GM21360 (cell line): ENCODE measurements around the gene RAB11FIP2.
"Not testable (repeated sequence)": the region's sequence is repeated elsewhere in the genome, so short reads cannot be mapped to it uniquely, and the experiment has no call there.

Source experiments
- ATAC-seq: cut with Tn5 transposase; IDR thresholded peaks from one replicate; pipeline ENCODE4 v1.9.1; 2021; ENCODE audit warnings: mild to moderate bottlenecking, moderate library complexity; ENCODE audit not compliant: unreplicated experiment

RAB11FIP2 gene, protein sequence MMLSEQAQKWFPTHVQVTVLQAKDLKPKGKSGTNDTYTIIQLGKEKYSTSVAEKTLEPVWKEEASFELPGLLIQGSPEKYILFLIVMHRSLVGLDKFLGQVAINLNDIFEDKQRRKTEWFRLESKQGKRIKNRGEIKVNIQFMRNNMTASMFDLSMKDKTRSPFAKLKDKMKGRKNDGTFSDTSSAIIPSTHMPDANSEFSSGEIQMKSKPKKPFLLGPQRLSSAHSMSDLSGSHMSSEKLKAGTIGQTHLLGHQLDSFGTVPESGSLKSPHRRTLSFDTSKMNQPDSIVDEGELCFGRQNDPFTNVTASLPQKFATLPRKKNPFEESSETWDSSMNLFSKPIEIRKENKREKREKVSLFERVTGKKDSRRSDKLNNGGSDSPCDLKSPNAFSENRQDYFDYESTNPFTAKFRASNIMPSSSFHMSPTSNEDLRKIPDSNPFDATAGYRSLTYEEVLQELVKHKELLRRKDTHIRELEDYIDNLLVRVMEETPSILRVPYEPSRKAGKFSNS

DNA sequence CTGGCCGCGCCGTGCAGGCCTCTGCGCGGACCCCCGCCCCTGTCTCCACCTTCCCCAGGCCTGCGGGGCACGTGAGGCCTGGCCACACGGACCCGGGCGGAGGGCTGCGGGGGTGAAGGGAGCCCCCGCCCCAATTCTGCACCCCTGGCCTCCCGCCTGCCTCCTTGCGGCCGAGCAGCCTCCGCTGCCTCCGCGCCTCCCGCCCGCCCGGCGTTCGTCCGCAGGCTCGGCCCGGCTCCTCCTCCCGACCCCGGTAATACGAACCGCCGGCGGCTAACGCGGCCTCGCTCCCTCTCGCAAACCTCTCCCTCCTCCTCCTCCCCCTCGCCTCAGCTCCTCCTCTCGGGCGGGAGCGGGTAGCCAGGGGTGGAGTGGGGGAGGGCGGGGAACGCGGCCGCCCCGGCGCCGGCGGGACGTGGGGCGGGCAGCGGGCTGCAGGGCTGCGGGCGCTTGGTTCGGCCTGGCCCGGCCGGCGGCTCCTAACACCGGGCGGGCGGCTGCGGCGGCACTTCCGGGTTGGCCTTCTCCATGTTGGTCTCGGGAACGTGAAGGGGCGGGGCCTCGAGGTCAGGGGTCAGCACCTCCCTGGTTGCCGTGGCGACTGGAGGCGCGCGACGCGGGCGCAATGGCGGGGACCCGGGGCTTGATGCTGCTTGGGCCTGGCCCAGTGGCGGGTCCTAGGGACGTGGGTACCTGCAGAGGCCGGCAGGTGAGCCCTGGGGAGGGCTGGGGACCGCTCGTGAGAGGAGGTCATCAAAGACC is at the start of gene RAB11FIP2:
Gene RAB11FIP2, minus strand, starts transcription at position 547 of the 762 bp plus-strand sequence. CDS start 778 bp downstream, outside the sequence.
- ATAC-seq, result peak; percentile 94

DNA sequence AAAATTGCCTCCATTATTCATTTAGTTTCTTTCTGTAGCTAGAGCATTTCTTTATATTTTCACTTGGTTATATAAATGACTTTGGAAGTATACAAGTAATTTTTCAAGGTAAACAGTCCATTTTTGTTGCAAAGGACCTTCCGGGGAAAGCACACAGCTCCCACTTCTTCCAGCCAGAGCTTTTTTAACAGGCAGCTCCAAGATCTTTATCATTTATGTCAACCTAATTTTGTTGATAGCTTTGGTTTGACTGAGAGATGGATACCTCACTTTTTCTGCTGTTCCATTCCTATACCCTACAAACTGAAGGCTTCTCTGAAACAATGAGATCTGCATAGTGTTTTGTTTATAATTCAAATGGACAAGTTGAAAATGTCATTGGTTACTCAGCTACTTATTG is 49.3 kb upstream of the RAB11FIP2 start:
- ATAC-seq, result no peak

DNA sequence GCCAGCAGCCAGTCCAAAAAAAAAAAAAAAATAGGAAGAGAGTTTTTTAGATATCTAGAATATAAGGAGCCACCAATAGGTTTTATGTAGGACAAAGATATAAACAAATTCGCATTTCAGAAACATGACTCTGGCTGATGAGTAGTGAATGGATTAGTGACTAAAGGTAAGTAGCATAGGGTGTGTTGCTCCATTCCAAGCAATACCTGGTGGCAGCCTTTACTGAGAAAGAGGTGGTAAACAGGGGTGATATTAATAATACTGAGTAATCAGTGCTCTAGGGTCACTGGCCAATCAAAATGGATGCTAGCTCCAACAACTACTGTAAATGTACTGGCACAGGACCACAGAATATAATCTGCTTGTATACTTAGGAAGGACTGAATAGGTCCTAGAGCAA is 45.5 kb upstream of the RAB11FIP2 start:
- no peak for ATAC-seq

DNA sequence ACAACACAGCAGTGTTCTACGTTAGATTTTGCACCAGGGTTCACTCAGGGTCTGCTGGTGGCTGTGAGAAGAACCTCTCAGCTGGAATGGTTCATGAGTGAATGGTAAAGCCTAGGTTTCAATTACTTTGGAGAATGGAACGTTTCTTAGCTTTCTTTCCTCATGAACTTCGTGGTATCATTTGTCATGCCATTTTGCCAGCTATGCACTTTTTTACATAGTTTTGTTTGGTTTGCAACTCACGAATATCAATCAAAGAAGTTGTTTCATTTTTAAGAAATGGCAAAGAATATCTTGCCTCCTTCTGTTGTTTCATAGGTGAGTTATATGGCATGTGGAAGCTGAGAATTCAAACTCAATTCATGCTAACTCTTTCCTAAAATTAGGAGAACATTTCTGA is 34.1 kb upstream of the RAB11FIP2 start:
- ATAC-seq, result no peak

DNA sequence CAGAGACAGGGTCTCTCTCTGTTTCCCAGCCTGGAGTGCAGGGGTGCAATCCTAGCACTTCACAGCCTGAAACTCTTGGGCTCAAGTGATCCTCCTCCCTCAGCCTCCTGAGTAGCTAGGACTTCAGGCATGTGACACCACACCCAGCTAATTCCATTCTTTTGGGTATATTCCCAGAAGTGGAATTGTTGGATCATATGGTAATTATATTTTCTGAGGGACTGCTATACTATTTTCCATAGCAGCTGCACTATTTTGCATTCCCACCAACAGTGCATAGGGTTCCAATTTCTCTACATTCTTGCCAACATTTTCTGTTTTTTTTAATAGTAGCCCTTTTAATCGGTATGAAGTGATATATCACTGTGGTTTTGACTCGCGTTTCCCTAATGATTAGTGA is 30.0 kb upstream of the RAB11FIP2 start:
- ATAC-seq, result no peak

DNA sequence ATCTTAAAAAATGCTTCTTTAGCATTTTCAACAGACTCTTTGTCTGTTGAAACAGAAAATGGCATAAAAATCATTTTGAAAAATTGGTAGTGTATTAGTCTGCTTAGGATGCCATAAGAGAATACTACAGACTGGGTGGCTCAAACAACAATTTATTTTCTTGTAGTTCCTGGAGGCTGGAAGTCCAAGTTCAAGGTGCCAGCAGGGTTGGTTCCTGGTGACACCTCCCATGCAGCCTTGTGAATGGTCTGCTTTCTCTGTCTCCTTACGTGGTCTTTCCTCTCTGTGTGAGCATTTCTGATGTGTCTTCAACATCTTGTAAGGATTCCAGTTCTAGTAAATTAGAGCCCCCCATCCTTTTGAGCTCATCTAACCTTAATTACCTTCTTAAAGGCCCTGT is 26.1 kb upstream of the RAB11FIP2 start:
- no peak for ATAC-seq

DNA sequence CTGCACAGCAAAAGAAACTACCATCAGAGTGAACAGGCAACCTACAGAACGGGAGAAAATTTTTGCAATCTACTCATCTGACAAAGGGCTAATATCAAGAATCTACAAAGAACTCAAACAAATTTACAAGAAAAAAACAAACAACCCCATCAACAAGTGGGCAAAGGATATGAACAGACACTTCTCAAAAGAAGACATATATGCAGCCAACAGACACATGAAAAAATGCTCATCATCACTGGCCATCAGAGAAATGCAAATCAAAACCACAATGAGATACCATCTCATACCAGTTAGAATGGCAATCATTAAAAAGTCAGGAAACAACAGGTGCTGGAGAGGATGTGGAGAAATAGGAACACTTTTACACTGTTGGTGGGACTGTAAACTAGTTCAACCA is 20.6 kb upstream of the RAB11FIP2 start:
- not testable (repeated sequence) for ATAC-seq

DNA sequence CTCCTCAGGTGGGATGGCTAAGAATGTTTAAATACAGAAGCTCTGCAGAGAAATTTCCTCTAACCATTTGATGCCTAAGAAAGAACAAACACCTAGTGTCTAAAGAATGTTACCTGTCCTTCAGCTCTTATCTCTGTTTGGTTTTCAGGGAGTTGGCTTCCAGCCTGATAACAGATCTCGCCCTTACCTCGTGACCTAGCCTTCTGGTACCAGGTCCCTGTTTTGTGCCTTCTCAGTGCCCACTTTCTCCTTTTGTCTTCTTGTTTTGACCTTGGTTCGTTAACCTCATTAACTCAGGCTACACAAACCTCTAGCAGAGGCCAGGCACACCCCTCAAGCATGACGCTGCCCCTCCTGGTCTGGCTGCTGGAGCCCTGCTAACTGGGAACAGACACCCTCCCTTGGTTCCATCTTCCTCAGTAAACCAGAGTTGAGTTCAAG is 16.1 kb upstream of the RAB11FIP2 start:
- no peak for ATAC-seq

DNA sequence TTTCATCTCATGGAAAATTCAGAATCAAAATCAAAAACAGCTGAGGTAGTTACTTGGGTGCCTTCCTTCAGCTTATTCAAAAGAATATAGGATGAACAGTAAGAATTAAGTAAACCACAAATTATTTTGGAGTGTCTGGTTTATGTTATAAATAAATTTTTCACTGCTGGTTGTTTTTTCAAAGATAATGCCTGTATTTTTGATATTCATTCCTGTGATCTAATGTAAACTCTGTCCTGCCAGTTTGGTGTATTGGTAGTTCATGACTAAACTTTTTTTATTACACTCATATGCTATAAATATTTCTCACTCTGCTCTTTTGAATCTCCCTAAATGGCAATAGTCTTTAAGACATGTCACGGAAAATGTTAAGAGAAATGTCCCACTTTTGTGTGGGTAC is 11.6 kb upstream of the RAB11FIP2 start:
- no peak for ATAC-seq

DNA sequence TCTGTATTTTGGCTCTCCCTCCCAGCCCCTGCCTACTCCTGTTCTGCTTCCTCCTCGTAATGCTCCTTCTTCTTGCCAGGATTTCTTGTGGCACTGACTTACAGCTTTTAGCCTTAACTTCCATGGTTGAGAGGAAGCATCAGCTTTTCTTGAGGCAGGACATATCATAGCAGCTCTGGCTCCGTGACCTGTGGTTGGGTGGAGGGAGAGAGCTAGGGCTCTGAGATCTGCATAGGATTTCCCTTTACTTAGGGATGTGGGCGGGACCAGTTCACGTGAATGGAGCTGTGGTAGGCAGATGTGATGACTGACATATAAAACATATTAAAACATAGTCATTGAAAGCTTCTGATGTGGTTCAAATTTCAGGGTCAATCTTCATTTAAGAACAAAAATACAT is 10.6 kb upstream of the RAB11FIP2 start:
- no peak for ATAC-seq

DNA sequence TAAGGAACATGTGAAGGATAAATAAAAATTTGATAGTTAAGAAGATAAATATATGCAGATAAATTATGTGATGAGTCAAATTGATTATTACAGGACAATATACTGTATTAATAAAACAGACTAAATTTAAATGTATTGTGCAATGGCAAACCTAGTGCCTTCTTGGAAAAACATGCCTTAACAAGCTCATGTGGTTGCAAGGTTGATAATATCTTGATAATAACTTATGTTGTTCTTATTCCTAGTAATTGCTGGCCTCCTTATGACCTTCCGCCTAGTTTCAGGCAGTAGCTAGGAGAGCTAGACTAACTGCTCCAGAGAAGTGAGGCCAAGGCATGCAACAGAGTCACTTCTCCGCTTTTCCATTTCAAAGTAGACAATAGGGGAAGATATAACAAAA is 7.6 kb upstream of the RAB11FIP2 start:
- ATAC-seq, result no peak

DNA sequence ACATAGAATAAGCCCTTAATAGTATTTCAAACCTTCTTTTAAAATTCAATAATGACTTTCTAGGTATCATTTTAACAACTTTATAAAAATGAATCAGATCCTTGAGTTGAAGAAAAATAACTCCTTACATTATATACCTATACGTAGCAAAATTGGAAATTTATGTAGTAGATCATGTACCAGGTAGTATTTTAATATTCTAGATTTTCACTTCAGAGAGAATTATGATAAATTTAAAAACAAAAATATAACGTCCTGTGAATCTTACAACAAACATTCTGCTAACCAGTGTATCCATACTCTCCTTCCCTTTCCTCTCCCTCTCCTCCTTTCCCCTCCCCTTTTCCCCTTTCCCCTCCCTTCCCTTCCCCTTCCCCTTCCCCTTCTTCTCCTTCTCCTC is 6.1 kb upstream of the RAB11FIP2 start:
- no peak for ATAC-seq

DNA sequence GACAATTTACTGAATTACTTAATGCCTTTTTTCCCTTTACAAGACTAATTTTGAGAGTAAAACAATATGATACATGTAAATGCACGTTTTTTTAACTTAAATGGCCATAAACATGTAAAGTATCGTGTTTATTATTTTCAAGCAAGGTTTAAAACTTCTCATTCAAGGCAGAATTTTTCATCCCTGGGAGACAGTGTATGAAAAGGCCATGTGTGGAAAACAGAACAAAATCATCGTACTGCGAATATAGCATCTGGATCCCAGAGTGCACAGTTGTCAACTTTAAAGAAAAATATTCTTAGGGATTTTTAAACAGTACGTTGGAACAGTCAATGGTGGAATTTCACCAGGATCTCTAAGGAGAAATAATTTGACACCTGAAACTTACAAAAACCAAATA is 1.1 kb upstream of the RAB11FIP2 start:
- no peak for ATAC-seq

DNA sequence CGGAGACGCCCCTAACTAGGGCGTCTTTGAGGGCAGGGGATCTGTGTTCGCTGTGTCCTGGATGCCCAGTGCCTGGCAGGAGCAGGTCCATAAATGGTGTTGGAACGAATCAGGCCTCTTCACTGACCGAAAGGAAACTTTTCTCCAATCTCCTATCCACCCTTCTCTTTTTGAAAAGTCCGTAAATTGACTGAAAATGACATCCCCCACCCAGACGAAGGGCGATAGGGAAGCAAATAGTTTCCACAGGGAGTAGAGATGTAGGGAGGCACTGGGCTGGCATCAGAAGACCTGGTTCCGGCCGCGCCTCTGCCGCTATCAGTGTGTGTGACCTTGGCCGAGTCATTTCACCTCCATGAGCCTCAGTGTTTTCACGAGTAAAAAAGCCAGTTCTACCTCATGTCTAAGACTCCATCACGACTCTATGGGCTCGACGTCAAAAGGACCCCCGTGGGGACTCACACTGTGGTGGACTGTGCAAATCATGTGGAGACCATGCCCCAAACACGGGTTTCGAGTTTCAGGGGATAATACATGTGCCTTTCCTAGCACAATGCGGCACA is 497 bp upstream of the RAB11FIP2 start:
- ATAC-seq, result no peak

DNA sequence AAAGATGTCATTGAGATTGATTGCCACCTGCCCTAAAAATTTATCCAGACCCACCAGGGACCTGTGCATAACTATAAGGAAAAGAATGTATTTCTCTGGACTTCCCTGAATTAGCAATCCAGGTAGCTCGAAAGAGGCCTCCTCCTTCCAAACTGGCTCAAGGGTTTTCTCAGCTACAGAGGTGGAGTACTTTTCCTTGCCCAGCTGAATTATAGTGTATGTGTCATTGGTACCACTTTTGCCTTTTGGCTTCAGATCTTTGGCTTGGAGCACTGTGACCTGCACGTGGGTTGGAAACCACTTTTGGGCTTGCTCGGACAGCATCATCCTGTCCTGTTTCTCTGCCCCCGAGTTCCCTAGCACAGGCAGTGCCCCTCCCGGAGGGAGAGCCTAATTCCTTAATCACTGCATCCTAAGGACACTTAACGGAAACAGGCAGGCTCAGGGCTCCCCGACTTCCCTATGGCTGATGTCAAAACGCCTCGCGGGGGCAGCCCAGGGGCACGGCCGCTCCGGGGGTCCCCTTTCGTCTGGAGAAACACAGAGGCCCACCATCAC is 825 bp downstream of the RAB11FIP2 start:
- peak; percentile 24 for ATAC-seq

DNA sequence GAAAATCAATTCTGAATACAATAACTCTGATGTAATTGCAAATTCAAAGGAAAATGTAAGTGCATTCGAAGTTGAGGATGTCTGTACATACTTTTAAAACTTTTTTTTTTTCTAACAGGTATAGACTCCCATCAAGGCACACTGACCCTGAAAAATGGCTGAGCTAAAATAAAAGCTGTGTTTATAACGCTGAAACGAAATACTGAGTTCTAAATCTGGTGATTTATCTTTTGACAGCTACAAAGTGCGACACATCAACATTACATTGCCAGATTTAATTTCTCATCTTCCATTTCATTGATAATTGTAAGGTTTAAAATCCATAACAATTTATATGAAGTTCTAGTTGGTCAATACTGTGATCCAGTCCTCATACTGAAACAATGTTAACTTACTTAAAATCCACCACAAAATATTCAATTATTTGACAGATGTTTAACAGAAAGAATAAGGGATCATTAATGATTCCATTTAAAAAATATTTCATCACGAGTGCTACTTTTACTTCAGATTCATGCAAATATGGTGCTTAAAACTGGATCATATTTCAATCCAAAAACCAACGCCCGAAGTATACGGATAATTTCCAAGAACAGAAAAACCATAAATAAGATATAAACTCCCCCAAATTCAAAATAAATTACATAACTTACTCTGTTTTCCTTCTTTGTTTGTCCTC is 1.4 kb downstream of the RAB11FIP2 start:
- no peak for ATAC-seq

DNA sequence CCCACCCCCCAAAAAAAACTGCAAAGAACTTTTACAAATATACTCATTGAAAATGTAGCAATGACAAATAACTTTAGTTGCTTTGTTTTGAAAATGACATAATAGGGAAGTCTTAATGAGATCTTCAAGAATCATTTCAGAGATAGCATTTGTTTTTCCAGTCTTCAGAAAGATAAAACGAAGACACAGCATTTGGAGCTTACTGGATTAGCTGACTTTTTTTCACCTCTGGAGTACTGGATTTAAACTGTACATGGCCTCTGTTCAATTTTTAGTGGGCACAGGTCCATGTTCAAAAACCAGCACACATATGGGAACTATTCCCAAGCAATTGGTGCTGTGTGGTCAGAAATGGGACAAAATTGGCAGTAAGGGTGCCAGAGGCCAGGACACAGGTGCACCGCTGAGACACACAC is 3.9 kb downstream of the RAB11FIP2 start:
- no peak for ATAC-seq

DNA sequence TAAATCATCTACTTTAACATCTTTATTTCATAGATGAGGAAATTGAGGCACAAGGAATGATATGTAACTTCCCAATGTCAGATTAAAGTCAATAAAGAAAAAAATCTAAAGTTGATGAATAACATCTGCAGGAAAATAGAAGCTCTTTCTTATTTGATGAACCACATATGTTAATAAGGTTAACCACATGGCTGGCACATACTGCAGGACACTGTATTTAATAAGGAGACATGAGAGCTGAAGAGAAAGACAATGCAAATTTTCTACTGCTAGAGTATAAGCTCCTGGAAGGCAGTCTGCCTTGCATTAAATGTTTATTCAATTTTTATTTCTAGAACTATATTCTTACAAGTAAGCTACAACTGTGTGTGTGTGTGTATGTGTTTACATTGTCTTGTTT is 4.4 kb downstream of the RAB11FIP2 start:
- no peak for ATAC-seq

DNA sequence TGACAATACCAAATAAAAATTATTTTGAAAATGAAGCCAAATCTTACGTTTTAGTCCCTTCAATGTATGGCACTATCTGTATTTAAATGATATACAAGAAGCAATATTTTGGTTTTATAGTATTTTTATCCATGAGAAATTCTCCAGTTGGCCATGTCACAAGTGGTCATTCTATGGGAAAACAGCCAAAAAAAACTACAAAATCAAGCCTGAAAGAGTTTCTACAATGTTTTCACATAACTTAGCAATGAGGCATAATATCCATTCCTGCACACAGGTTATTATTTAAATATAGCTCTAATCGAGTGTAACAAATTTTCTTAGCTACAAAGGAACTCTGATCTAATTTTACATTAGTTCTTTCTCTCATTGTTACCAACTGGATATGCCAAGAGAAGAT is 5.4 kb downstream of the RAB11FIP2 start:
- no peak for ATAC-seq

DNA sequence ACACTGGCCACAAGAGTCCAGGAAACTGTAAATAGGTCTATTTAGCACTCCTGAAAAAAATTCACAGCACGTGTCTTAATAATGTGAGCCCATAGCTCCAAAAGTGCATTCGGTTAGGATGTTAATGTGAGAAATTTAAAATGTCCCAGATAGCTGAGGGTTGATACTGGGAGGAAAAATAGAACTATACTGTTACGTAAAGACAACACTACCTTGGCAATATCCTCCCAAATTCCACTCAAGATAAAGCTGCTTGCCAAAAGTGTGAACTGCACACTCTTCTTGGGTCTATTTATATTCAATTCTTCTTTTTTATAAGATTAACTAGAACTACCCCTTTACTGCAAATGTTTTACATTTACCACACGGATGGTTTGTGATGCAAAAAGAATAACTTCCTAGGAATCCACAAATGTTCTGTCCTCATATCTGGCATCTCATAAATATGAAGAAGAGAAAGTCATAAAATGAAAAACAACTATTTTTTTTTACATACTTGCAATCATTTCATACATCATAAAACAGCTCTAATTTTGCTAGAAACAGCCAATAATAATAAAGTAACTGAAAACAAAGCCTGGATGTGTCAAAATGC is 10.4 kb downstream of the RAB11FIP2 start:
- no peak for ATAC-seq
